ENCODE results near the gene C16orf86.

GRCh38 chr16:67632415-67633172, 34.0 kb upstream of the C16orf86 start:
- no peak for TF ChIP-seq CTCF (IDR thresholded peaks at IDR 0.05 in 4 of 5, conservative IDR thresholded peaks at IDR 0.05 in 1 of 5)
- no peak for TF ChIP-seq POLR2A (IDR thresholded peaks at IDR 0.05)
